ENCODE data around the gene GBF1. TPM values are rescaled to one million over a fixed set of nuclear protein-coding genes. Genes with fewer than 3 reads are reported as not detected.

Gene GBF1
- polyA plus RNA-seq, 1 of the 3 experiments (the other 2 are of a cell fraction), result 12.3 TPM

DNA sequence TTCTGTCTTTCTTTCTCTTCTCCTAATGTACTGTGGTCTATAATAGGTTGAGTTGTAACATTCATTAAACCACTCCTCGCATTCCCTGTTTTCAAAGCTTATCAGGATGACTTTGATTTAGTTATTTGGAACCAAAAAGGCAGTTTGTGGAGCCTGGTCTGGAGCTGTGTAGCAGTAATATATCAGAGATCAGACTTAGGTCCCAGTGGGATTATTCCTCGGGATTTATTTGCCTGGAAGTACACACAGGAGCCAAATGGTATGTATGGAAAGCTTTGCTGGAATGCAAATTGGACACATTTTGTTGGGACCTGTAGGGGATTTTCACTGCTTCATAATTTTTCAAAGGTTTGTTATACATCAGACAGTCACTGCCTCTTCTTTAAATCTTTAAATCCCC lies 40.9 kb downstream of the GBF1 start:
- DNase-seq, result no peak
- Histone ChIP-seq H3K9me2 (no peaks in the 10 kb centered on the region), H2AFZ (ENCODE audit: low read depth) (no peak overlapping the region), H3K9me3 (no peaks in the 10 kb centered on the region), H3K4me2 (no peak overlapping the region), H4K20me1 (ENCODE audit: insufficient read depth) (peaks cover 13% of the 10 kb centered on the region), H3K36me3 (replicated peaks in 1 of 2; ENCODE audit: control insufficient read depth in 1 of 2, insufficient read depth in 2 of 2, low read length in 1 of 2) (peaks cover 7 to 16% of the 10 kb centered on the region in 2 experiments), H3K4me3 (ENCODE audit: low read depth in 2 of 2, low read length in 1 of 2) (no peak overlapping the region), H3K79me2 (ENCODE audit: insufficient read depth) (peaks cover 69% of the 10 kb centered on the region), H3K9ac (no peak overlapping the region), H3K27me3 (ENCODE audit: insufficient read depth) (no peaks in the 10 kb centered on the region), H3K4me1 (ENCODE audit: control insufficient read depth in 1 of 2, insufficient read depth in 2 of 2, low read depth in 1 of 2, low read length in 1 of 2) (peaks cover under 1% of the 10 kb centered on the region in 2 experiments; a peak in 1 of 4 replicates), H3K27ac (ENCODE audit: low read depth in 2 of 2, low read length in 1 of 2) (no peak overlapping the region), H3F3A (replicated peaks; ENCODE audit: insufficient read depth) (peaks cover under 1% of the 10 kb centered on the region)
- 86% methylated on average over 2 of the region's 2 CpGs for WGBS (ENCODE audit: low lambda C conversion rate)
- ChIA-PET POLR2A (no interaction called here), CTCF (interaction anchor here (1.0 to 1.5 kb wide), 2 partner anchors 10 to 61 kb away, joined by 4 read pairs; no protein-coding TSS in a partner anchor)
- TF ChIP-seq, protein P1, sequence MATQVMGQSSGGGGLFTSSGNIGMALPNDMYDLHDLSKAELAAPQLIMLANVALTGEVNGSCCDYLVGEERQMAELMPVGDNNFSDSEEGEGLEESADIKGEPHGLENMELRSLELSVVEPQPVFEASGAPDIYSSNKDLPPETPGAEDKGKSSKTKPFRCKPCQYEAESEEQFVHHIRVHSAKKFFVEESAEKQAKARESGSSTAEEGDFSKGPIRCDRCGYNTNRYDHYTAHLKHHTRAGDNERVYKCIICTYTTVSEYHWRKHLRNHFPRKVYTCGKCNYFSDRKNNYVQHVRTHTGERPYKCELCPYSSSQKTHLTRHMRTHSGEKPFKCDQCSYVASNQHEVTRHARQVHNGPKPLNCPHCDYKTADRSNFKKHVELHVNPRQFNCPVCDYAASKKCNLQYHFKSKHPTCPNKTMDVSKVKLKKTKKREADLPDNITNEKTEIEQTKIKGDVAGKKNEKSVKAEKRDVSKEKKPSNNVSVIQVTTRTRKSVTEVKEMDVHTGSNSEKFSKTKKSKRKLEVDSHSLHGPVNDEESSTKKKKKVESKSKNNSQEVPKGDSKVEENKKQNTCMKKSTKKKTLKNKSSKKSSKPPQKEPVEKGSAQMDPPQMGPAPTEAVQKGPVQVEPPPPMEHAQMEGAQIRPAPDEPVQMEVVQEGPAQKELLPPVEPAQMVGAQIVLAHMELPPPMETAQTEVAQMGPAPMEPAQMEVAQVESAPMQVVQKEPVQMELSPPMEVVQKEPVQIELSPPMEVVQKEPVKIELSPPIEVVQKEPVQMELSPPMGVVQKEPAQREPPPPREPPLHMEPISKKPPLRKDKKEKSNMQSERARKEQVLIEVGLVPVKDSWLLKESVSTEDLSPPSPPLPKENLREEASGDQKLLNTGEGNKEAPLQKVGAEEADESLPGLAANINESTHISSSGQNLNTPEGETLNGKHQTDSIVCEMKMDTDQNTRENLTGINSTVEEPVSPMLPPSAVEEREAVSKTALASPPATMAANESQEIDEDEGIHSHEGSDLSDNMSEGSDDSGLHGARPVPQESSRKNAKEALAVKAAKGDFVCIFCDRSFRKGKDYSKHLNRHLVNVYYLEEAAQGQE (IDR thresholded peaks at IDR 0.05; ENCODE audit: low read depth, low read length), result no peak
- TF ChIP-seq, protein P2, sequence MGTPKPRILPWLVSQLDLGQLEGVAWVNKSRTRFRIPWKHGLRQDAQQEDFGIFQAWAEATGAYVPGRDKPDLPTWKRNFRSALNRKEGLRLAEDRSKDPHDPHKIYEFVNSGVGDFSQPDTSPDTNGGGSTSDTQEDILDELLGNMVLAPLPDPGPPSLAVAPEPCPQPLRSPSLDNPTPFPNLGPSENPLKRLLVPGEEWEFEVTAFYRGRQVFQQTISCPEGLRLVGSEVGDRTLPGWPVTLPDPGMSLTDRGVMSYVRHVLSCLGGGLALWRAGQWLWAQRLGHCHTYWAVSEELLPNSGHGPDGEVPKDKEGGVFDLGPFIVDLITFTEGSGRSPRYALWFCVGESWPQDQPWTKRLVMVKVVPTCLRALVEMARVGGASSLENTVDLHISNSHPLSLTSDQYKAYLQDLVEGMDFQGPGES (IDR thresholded peaks at IDR 0.05; ENCODE audit: low read depth, low read length), result no peak
- TF ChIP-seq FOXJ3 (CRISPR knock-in tag; IDR thresholded peaks at IDR 0.05) (no peak), POLR2AphosphoS5 (IDR thresholded peaks at IDR 0.05; ENCODE audit: low read depth, low read length) (no peak), SIN3A (IDR thresholded peaks at IDR 0.05; ENCODE audit: borderline replicate concordance, low read depth, low read length) (no peak), EP300 (IDR thresholded peaks at IDR 0.05; ENCODE audit: borderline replicate concordance in 1 of 2, low read depth in 1 of 2, low read length in 1 of 2) (no peak), MXI1 (IDR thresholded peaks at IDR 0.05; ENCODE audit: low read depth, low read length) (no peak), RFX5 (IDR thresholded peaks at IDR 0.05; ENCODE audit: low read length) (no peak), GATA2 (CRISPR knock-in tag; IDR thresholded peaks at IDR 0.05) (no peak), FOSL2 (IDR thresholded peaks at IDR 0.05; ENCODE audit: borderline replicate concordance, low read depth) (no peak), GABPA (IDR thresholded peaks at IDR 0.05; ENCODE audit: low read depth) (no peak), SMC3 (IDR thresholded peaks at IDR 0.05; ENCODE audit: low read depth, low read length) (no peak), RCOR1 (IDR thresholded peaks at IDR 0.05; ENCODE audit: low read length) (no peak), FOXM1 (IDR thresholded peaks at IDR 0.05; ENCODE audit: low read depth) (no peak), TEAD4 (IDR thresholded peaks at IDR 0.05; ENCODE audit: borderline replicate concordance, insufficient read depth) (no peak)
- TF ChIP-seq, protein P3, sequence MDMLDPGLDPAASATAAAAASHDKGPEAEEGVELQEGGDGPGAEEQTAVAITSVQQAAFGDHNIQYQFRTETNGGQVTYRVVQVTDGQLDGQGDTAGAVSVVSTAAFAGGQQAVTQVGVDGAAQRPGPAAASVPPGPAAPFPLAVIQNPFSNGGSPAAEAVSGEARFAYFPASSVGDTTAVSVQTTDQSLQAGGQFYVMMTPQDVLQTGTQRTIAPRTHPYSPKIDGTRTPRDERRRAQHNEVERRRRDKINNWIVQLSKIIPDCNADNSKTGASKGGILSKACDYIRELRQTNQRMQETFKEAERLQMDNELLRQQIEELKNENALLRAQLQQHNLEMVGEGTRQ (IDR thresholded peaks at IDR 0.05; ENCODE audit: borderline replicate concordance, low read depth, low read length), result no peak
- TF ChIP-seq, protein P4, sequence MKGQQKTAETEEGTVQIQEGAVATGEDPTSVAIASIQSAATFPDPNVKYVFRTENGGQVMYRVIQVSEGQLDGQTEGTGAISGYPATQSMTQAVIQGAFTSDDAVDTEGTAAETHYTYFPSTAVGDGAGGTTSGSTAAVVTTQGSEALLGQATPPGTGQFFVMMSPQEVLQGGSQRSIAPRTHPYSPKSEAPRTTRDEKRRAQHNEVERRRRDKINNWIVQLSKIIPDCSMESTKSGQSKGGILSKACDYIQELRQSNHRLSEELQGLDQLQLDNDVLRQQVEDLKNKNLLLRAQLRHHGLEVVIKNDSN (IDR thresholded peaks at IDR 0.05; ENCODE audit: borderline replicate concordance, low read depth), result no peak
- TF ChIP-seq, protein P5, sequence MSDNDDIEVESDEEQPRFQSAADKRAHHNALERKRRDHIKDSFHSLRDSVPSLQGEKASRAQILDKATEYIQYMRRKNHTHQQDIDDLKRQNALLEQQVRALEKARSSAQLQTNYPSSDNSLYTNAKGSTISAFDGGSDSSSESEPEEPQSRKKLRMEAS (IDR thresholded peaks at IDR 0.05; ENCODE audit: low read depth), result no peak
